ENCODE measurements around the gene RNFT2. TPM values are rescaled to one million over a fixed set of nuclear protein-coding genes. Genes with fewer than 3 reads are reported as not detected.

RNFT2 gene
- total RNA-seq, 1 experiment from 2014 or later: 29.5 TPM

GRCh38 chr12:116692605-116693004 is 45.5 kb upstream of the RNFT2 start:
- Histone ChIP-seq H4K91ac (ENCODE audit: insufficient read length, low read depth, low read length) (no peak overlapping the region), H3K9ac (ENCODE audit: extremely low read depth, insufficient read length, low read length) (no peak overlapping the region), H3T11ph (ENCODE audit: low read length) (no peak overlapping the region), H3K27ac (ENCODE audit: insufficient read length, low read depth, low read length) (no peak overlapping the region), H3K4me1 (ENCODE audit: insufficient read depth, low read length) (peaks cover 2% of the 10 kb centered on the region; the same call in 1 of the 2 replicates), H3K14ac (ENCODE audit: insufficient read depth, low read length) (no peak overlapping the region), H3K27me3 (ENCODE audit: insufficient read depth, low read length) (no peaks in the 10 kb centered on the region), H4K20me1 (ENCODE audit: control insufficient read depth, insufficient read depth, insufficient read length) (no peaks in the 10 kb centered on the region), H3K4me2 (ENCODE audit: insufficient read depth, insufficient read length, low read length) (no peak overlapping the region), H3K18ac (ENCODE audit: insufficient read length, low read depth, low read length) (no peak overlapping the region), H3K79me1 (ENCODE audit: insufficient read depth, low read depth, low read length, poor library complexity, severe bottlenecking) (no peaks in the 10 kb centered on the region), H3K23me2 (ENCODE audit: insufficient read length, low read depth, low read length, poor library complexity, severe bottlenecking) (no peaks in the 10 kb centered on the region), H2BK12ac (ENCODE audit: insufficient read length, low read depth, low read length) (no peak overlapping the region), H4K5ac (ENCODE audit: insufficient read length, low read depth, low read length) (no peak overlapping the region), H2BK15ac (ENCODE audit: low read depth, low read length) (no peak overlapping the region), H4K8ac (replicated peaks; ENCODE audit: insufficient read length, low read depth, low read length) (no peak overlapping the region), H3K9me3 (ENCODE audit: control insufficient read depth, low read depth, low read length) (no peaks in the 10 kb centered on the region), H2BK5ac (ENCODE audit: insufficient read length, low read length) (no peak overlapping the region), H3K23ac (ENCODE audit: insufficient read length, low read depth, low read length) (no peak overlapping the region), H3K4ac (ENCODE audit: low read depth, low read length) (no peak overlapping the region), H2BK20ac (ENCODE audit: low read depth, low read length, poor library complexity, severe bottlenecking) (no peak overlapping the region), H3K56ac (ENCODE audit: insufficient read length, low read depth, low read length) (no peak overlapping the region), H2AFZ (ENCODE audit: low read length) (no peak overlapping the region), H3K79me2 (ENCODE audit: insufficient read depth, low read length) (no peaks in the 10 kb centered on the region), H2AK5ac (ENCODE audit: insufficient read length, low read length) (no peak overlapping the region), H2BK120ac (ENCODE audit: low read depth, low read length, poor library complexity, severe bottlenecking) (no peak overlapping the region)
- peak overlapping the region in 1 of 2 experiments; percentile 70; a peak in 3 of 5 replicates for H3K4me3 Mint-ChIP-seq
- peaks cover 0 to 4% (median 2%) of the 10 kb centered on the region in 3 experiments; a peak in 1 of 7 replicates for H3K36me3 Mint-ChIP-seq (ENCODE audit: insufficient read depth in 1 of 3, low read depth in 3 of 3)
- H3K27ac Mint-ChIP-seq: no peak overlapping the region
- peaks cover 18% of the 10 kb centered on the region for H3K27me3 Mint-ChIP-seq (ENCODE audit: low read depth)
- TF ChIP-seq CTCF (conservative IDR thresholded peaks at IDR 0.05): no peak
- H3K9me3 Mint-ChIP-seq: no peaks in the 10 kb centered on the region; a peak in 1 of 5 replicates
- DNase-seq: no peak
- no CpG with 5 or more reads among the region's 3 CpGs for WGBS (ENCODE audit: extremely low coverage, insufficient read length, low lambda C conversion rate)
- H3K4me1 Mint-ChIP-seq: peaks cover 25 to 28% of the 10 kb centered on the region in 2 experiments

Measured in H9 (cell line).